RCC 7860 (cell line): ENCODE data around the gene RSRP1.

Experiments used
- DNase-seq: peaks from one replicate; pipeline ENCODE4 v3.0.0-alpha.2; 2015; ENCODE audit warnings: low spot score
- FAIRE-seq: peaks from 2 replicates; lab custom pipeline; 2012; peaks lifted over from hg19 to GRCh38; lab: Jason Lieb, UNC

Gene RSRP1

DNA sequence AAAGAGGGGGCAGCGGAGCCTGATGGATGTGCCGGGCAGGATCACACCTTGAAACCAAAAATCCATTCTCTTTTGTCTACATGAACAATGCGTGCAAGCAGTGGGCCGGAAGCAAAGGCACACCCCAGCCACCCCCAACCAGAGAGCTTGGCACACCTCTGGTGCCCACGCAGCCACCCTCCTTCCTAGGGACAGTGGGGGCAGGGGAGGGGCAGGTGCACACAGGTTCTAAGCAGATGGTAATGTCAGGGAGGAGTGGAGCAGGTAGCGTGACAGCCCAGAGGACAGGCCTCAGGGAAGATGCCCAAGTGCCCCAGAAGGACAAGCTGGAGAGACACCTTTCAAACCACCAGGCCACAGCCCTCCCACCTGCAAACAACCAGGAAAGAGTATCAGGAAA is 51.4 kb downstream of the RSRP1 start:
- no peak for DNase-seq
- FAIRE-seq: no peak

DNA sequence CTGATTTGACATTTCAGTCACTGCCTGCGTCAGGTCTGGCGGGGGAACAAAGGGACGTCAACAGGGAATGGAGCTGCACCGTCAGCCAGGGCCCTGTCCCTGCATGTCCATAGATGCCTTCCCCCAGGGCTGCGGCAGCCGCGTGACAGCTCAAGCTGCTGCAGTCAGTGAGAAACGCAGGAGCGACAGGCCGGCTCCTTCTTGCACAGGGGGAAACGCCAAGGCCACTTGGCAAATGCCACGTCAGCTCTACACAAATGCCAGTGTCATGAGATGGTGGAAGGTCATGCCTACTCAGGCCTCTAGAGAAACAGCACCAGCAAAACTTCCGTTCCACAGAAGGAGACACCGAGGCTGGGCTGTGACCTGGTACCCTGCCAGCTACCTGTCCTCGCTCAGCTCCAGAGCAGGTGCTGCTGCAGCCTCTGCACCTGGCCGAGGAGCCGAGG is 52.7 kb downstream of the RSRP1 start:
- DNase-seq (no peak), FAIRE-seq (no peak)

- no peak for DNase-seq
- FAIRE-seq: no peak
Measured at GRCh38 chr1:25194054-25194453, 53.2 kb downstream of the RSRP1 start.

- no peak for DNase-seq
Measured at GRCh38 chr1:25193229-25193628, 54.0 kb downstream of the RSRP1 start.

More at GRCh38 chr1:25193229-25193628, 54.0 kb downstream of the RSRP1 start:
- no peak for FAIRE-seq
